Erythroblast (primary cell): ENCODE measurements around the gene PPP4R1.

Experiments
- GATA1 ChIP-seq: IDR thresholded peaks from 2 replicates; pipeline ENCODE4 v1.6.1; 2011; ENCODE audit warnings: low read depth, mild to moderate bottlenecking, control low read depth, low read length, moderate library complexity
- POLR2A ChIP-seq: IDR thresholded peaks from 2 replicates; pipeline ENCODE4 v1.6.1; 2011; ENCODE audit warnings: mild to moderate bottlenecking, low read length

GRCh38 chr18:9627642-9628041, 13.3 kb upstream of the PPP4R1 start:
- no peak for TF ChIP-seq POLR2A
- no peak for TF ChIP-seq GATA1
